ENCODE data around the gene PSME2. TPM values are rescaled to one million over a fixed set of nuclear protein-coding genes. Genes with fewer than 3 reads are reported as not detected.

Gene PSME2
- total and polyA plus RNA-seq, 2 of the 13 experiments (the other 11 are each of a cell fraction or from before 2014, with no cell fraction given), result 332 to 716 TPM

- TF ChIP-seq ZNF563 (CRISPR knock-in tag; IDR thresholded peaks at IDR 0.05) (no peak; the same call in 1 of the 2 replicates), ZNF263 (CRISPR knock-in tag; IDR thresholded peaks at IDR 0.05) (peak; percentile 58), ZNF10 (CRISPR knock-in tag; IDR thresholded peaks at IDR 0.05; ENCODE audit: borderline replicate concordance, low read depth) (no peak), CENPX (CRISPR knock-in tag; IDR thresholded peaks at IDR 0.05) (no peak), KDM6A (CRISPR knock-in tag; IDR thresholded peaks at IDR 0.05; ENCODE audit: low read depth) (peak; percentile 81), ZNF513 (CRISPR knock-in tag; conservative IDR thresholded peaks at IDR 0.05) (0 out of 2 replicates have a peak, but pooled peaks have one; percentile 93), ZNF777 (CRISPR knock-in tag; IDR thresholded peaks at IDR 0.05) (peak; percentile 64), SUZ12 (IDR thresholded peaks at IDR 0.05; ENCODE audit: low read depth, low read length) (no peak), NR2F2 (IDR thresholded peaks at IDR 0.05; ENCODE audit: borderline replicate concordance, low read depth) (peak; percentile 68), ZNF558 (CRISPR knock-in tag; IDR thresholded peaks at IDR 0.05; ENCODE audit: borderline replicate concordance) (no peak), KDM1A (CRISPR knock-in tag; IDR thresholded peaks at IDR 0.05) (peak; percentile 99), POLR2G (IDR thresholded peaks at IDR 0.05; ENCODE audit: low read depth, low read length) (peak; percentile 99), SOX6 (IDR thresholded peaks at IDR 0.05) (no peak), SOX6 (CRISPR knock-in tag; IDR thresholded peaks at IDR 0.05) (peak; percentile 94), U2AF1 (optimal IDR thresholded peaks at IDR 0.05; ENCODE audit: low read depth, low read length) (peak; percentile 100), TCF7L2 (IDR thresholded peaks at IDR 0.05; ENCODE audit: low read depth, low read length) (no peak), BRD4 (CRISPR knock-in tag; IDR thresholded peaks at IDR 0.05) (no peak; the same call in 1 of the 2 replicates), KLF12 (CRISPR knock-in tag; IDR thresholded peaks at IDR 0.05; ENCODE audit: borderline replicate concordance) (peak; percentile 95), SNRNP70 (IDR thresholded peaks at IDR 0.05; ENCODE audit: low read depth, low read length) (no peak), ZNF713 (CRISPR knock-in tag; IDR thresholded peaks at IDR 0.05) (peak; percentile 88; the same call in 1 of the 2 replicates), REPIN1 (CRISPR knock-in tag; IDR thresholded peaks at IDR 0.05; ENCODE audit: borderline replicate concordance, low read depth) (peak; percentile 100)
- TF ChIP-seq, protein P1, sequence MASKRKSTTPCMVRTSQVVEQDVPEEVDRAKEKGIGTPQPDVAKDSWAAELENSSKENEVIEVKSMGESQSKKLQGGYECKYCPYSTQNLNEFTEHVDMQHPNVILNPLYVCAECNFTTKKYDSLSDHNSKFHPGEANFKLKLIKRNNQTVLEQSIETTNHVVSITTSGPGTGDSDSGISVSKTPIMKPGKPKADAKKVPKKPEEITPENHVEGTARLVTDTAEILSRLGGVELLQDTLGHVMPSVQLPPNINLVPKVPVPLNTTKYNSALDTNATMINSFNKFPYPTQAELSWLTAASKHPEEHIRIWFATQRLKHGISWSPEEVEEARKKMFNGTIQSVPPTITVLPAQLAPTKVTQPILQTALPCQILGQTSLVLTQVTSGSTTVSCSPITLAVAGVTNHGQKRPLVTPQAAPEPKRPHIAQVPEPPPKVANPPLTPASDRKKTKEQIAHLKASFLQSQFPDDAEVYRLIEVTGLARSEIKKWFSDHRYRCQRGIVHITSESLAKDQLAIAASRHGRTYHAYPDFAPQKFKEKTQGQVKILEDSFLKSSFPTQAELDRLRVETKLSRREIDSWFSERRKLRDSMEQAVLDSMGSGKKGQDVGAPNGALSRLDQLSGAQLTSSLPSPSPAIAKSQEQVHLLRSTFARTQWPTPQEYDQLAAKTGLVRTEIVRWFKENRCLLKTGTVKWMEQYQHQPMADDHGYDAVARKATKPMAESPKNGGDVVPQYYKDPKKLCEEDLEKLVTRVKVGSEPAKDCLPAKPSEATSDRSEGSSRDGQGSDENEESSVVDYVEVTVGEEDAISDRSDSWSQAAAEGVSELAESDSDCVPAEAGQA (IDR thresholded peaks at IDR 0.05; ENCODE audit: low read depth), result peak; percentile 85
- TF ChIP-seq, protein P1 (CRISPR knock-in tag; IDR thresholded peaks at IDR 0.05; ENCODE audit: borderline replicate concordance), result no peak
Observed at GRCh38 chr14:24160850-24161804, 14.7 kb upstream of the PSME2 start, which contains the start of gene IRF9 (continued).
